Smooth muscle cell (in vitro differentiated cells): ENCODE data around the gene MRTFA. TPM values are rescaled to one million over a fixed set of nuclear protein-coding genes. Genes with fewer than 3 reads are reported as not detected.

Experiments used
- DNase-seq: peaks from one replicate; lab custom pipeline; 2025; ENCODE audit not compliant: unreplicated experiment; lab: John Stamatoyannopoulos, UW
- H2AFZ ChIP-seq: fragments of 200-600 bp; sonication (generic); 2 replicates; pipeline ENCODE4 v1.6.0; 2016; ENCODE audit warnings: antibody characterized with exemption, low read depth, mild to moderate bottlenecking
- H3F3A ChIP-seq: fragments of 200-600 bp; sonication (generic); 2 replicates; pipeline ENCODE4 v1.6.0; 2017; ENCODE audit warnings: antibody characterized with exemption, low read depth
- H3K27ac ChIP-seq: fragments of 200-600 bp; sonication (generic); 2 replicates; pipeline ENCODE4 v1.5.1; 2016; ENCODE audit warnings: low read depth, mild to moderate bottlenecking
- H3K27me3 ChIP-seq: fragments of 200-600 bp; sonication (generic); 2 replicates; pipeline ENCODE4 v1.6.1; 2016; ENCODE audit warnings: low read depth, mild to moderate bottlenecking
- H3K36me3 ChIP-seq: fragments of 200-600 bp; sonication (generic); 2 replicates; pipeline ENCODE4 v1.5.1; 2016; ENCODE audit warnings: low read depth
- H3K4me1 ChIP-seq: fragments of 200-600 bp; sonication (generic); 2 replicates; pipeline ENCODE4 v1.5.1; 2016; ENCODE audit warnings: low read depth
- H3K4me2 ChIP-seq: fragments of 200-600 bp; sonication (generic); 2 replicates; pipeline ENCODE4 v1.6.0; 2016; ENCODE audit warnings: mild to moderate bottlenecking
- H3K4me3 ChIP-seq: fragments of 200-600 bp; sonication (generic); 2 replicates; pipeline ENCODE4 v1.5.1; 2016; ENCODE audit warnings: mild to moderate bottlenecking
- H3K79me2 ChIP-seq: fragments of 200-600 bp; sonication (generic); 2 replicates; pipeline ENCODE4 v1.6.0; 2016; ENCODE audit warnings: low read depth, mild to moderate bottlenecking
- H3K9ac ChIP-seq: fragments of 200-600 bp; sonication (generic); 2 replicates; pipeline ENCODE4 v1.6.0; 2016; ENCODE audit warnings: low read depth
- H3K9me3 ChIP-seq: fragments of 200-600 bp; sonication (generic); replicated peaks from 2 replicates; pipeline ENCODE4 v1.5.1; 2016; ENCODE audit warnings: low read depth
- H4K20me1 ChIP-seq: fragments of 200-600 bp; sonication (generic); 2 replicates; pipeline ENCODE4 v1.6.0; 2016; ENCODE audit warnings: low read depth
- CTCF ChIP-seq: fragments of 200-600 bp; sonication (generic); IDR thresholded peaks from 2 replicates; pipeline ENCODE4 v1.5.1; 2017; ENCODE audit warnings: borderline replicate concordance, mild to moderate bottlenecking, antibody characterized with exemption; ENCODE audit not compliant: insufficient read depth, poor library complexity, severe bottlenecking
- WGBS: methylation state at CpG from one replicate; pipeline ENCODE4 v1.1.7; 2016; ENCODE audit warnings: low lambda C conversion rate; 5-methylcytosine and 5-hydroxymethylcytosine counted together
- polyA plus RNA-seq: library from polyadenylated mRNA; unstranded; fragments of >200 nt; fragmentation: Nextera tagmentation; extraction: Ambion mirVana; gene quantifications from 2 replicates; pipeline ENCODE4 v1.2.1, GENCODE V29; 2016
- total RNA-seq: library from RNA; depleted of rRNA; stranded (reverse); fragments of >200 nt; gene quantifications from 2 replicates; pipeline ENCODE4 v1.2.3, GENCODE V29; 2014

Gene MRTFA
- total and polyA plus RNA-seq, 2 experiments from 2014 or later = 25.5 to 41.7 TPM

GRCh38 chr22:40422558-40423309, 213.8 kb downstream of the MRTFA start:
- Histone ChIP-seq H2AFZ (no peak overlapping the region), H3K4me1 (no peaks in the 10 kb centered on the region), H3K27me3 (no peaks in the 10 kb centered on the region), H3K9ac (no peak overlapping the region), H3K4me3 (no peak overlapping the region), H4K20me1 (peaks cover 73% of the 10 kb centered on the region), H3K9me3 (no peaks in the 10 kb centered on the region), H3F3A (no peaks in the 10 kb centered on the region), H3K27ac (no peak overlapping the region), H3K4me2 (no peak overlapping the region), H3K36me3 (peaks cover 4% of the 10 kb centered on the region), H3K79me2 (no peaks in the 10 kb centered on the region)
- no peak for TF ChIP-seq CTCF
- WGBS = 95% methylated on average over 9 of the region's 9 CpGs
- no peak for DNase-seq

- Histone ChIP-seq H2AFZ (no peak overlapping the region), H4K20me1 (peaks cover 69% of the 10 kb centered on the region)
- WGBS = 100% methylated on average over 1 of the region's 1 CpG
These were observed 214.6 kb downstream of the MRTFA start for GRCh38 chr22:40421941-40422340.

GRCh38 chr22:40421082-40421350, 215.5 kb downstream of the MRTFA start:
- WGBS = 98% methylated on average over 4 of the region's 4 CpGs
- peaks cover 2% of the 10 kb centered on the region for H3K36me3 ChIP-seq

More at GRCh38 chr22:40421941-40422340, 214.6 kb downstream of the MRTFA start:
- Histone ChIP-seq H3K27me3 (no peaks in the 10 kb centered on the region), H3K4me3 (no peak overlapping the region), H3K9me3 (no peaks in the 10 kb centered on the region), H3K79me2 (no peaks in the 10 kb centered on the region), H3K36me3 (peaks cover 3% of the 10 kb centered on the region), H3K4me1 (no peaks in the 10 kb centered on the region), H3K27ac (no peak overlapping the region), H3K4me2 (no peak overlapping the region), H3F3A (no peaks in the 10 kb centered on the region), H3K9ac (no peak overlapping the region)
- DNase-seq = no peak
- TF ChIP-seq CTCF = no peak

More at GRCh38 chr22:40421082-40421350, 215.5 kb downstream of the MRTFA start:
- no peak overlapping the region for H3K9ac ChIP-seq
- no peak for DNase-seq
- H2AFZ ChIP-seq = no peak overlapping the region
- H3K27ac ChIP-seq = no peak overlapping the region
- no peaks in the 10 kb centered on the region for H3F3A ChIP-seq
- H4K20me1 ChIP-seq = peaks cover 67% of the 10 kb centered on the region
- H3K27me3 ChIP-seq = no peaks in the 10 kb centered on the region
- H3K4me3 ChIP-seq = no peak overlapping the region
- no peaks in the 10 kb centered on the region for H3K4me1 ChIP-seq
- H3K9me3 ChIP-seq = no peaks in the 10 kb centered on the region
- no peaks in the 10 kb centered on the region for H3K79me2 ChIP-seq
- no peak for TF ChIP-seq CTCF
- H3K4me2 ChIP-seq = no peak overlapping the region
